OCI-LY3 (cell line): ENCODE data around the gene FGF3.

Experiments used
- CTCF ChIP-seq: fragments of 200-600, 300-600 bp; sonication (generic); IDR thresholded peaks from 2 replicates; pipeline ENCODE4 v1.5.1; 2014; ENCODE audit warnings: antibody characterized with exemption, low read length, low read depth
- EZH2phosphoT487 ChIP-seq: fragments of 200-600 bp; shearing (Covaris generic); IDR thresholded peaks from 2 replicates; pipeline ENCODE4 v1.6.1; 2018; ENCODE audit warnings: antibody characterized with exemption, mixed run types, low read depth

GRCh38 chr11:69819541-69820070 is 390 bp upstream of the FGF3 start:
- TF ChIP-seq CTCF = no peak
- no peak for TF ChIP-seq EZH2phosphoT487
